ENCODE measurements around the gene HS3ST2. TPM values are rescaled to one million over a fixed set of nuclear protein-coding genes. Genes with fewer than 3 reads are reported as not detected.
"Not testable (repeated sequence)": the region's sequence is repeated elsewhere in the genome, so short reads cannot be mapped to it uniquely, and the experiment has no call there.

The HS3ST2 gene
- total RNA-seq, 1 experiment from 2014 or later = not detected

GRCh38 chr16:22932032-22932771 lies 118.2 kb downstream of the HS3ST2 start:
- no peak for DNase-seq (ENCODE audit: low read depth)

GRCh38 chr16:22933173-22933572 lies 119.2 kb downstream of the HS3ST2 start:
- DNase-seq (ENCODE audit: low read depth) = peak; percentile 10

- no peak for DNase-seq (ENCODE audit: low read depth)
These were observed 120.8 kb downstream of the HS3ST2 start for GRCh38 chr16:22934786-22935185.

GRCh38 chr16:22937169-22937568 lies 123.2 kb downstream of the HS3ST2 start:
- DNase-seq (ENCODE audit: low read depth) = no peak

- peak; percentile 24 for DNase-seq (ENCODE audit: low read depth)
These were observed 124.7 kb downstream of the HS3ST2 start for GRCh38 chr16:22938647-22939046.

GRCh38 chr16:22939744-22940363 lies 125.9 kb downstream of the HS3ST2 start:
- not testable (repeated sequence) for DNase-seq (ENCODE audit: low read depth)

GRCh38 chr16:22941970-22942501 lies 128.1 kb downstream of the HS3ST2 start:
- DNase-seq (ENCODE audit: low read depth) = no peak

GRCh38 chr16:22942811-22943210 lies 128.8 kb downstream of the HS3ST2 start:
- DNase-seq (ENCODE audit: low read depth) = no peak

GRCh38 chr16:22945361-22945760 lies 131.4 kb downstream of the HS3ST2 start:
- DNase-seq (ENCODE audit: low read depth) = peak; percentile 9

- peak; percentile 19 for DNase-seq (ENCODE audit: low read depth)
These were observed 132.5 kb downstream of the HS3ST2 start for GRCh38 chr16:22946433-22946832.

- DNase-seq (ENCODE audit: low read depth) = no peak
These were observed 134.2 kb downstream of the HS3ST2 start for GRCh38 chr16:22948058-22948602.

- peak; percentile 81 for DNase-seq (ENCODE audit: low read depth)
These were observed 134.8 kb downstream of the HS3ST2 start for GRCh38 chr16:22948603-22949368.

- DNase-seq (ENCODE audit: low read depth) = no peak
These were observed 141.6 kb downstream of the HS3ST2 start for GRCh38 chr16:22955461-22956070.

GRCh38 chr16:22961206-22961605 lies 147.2 kb downstream of the HS3ST2 start:
- DNase-seq (ENCODE audit: low read depth) = no peak

GRCh38 chr16:22962905-22963304 lies 148.9 kb downstream of the HS3ST2 start:
- no peak for DNase-seq (ENCODE audit: low read depth)

Measured in Daoy (cell line).